OCI-LY3 (cell line): Measurements from ENCODE around the gene PCSK6.

ENCODE experiments used
- CTCF ChIP-seq: fragments of 200-600, 300-600 bp; sonication (generic); IDR thresholded peaks from 2 replicates; pipeline ENCODE4 v1.5.1; 2014; ENCODE audit warnings: antibody characterized with exemption, low read length, low read depth
- EZH2phosphoT487 ChIP-seq: fragments of 200-600 bp; shearing (Covaris generic); IDR thresholded peaks from 2 replicates; pipeline ENCODE4 v1.6.1; 2018; ENCODE audit warnings: antibody characterized with exemption, mixed run types, low read depth

DNA sequence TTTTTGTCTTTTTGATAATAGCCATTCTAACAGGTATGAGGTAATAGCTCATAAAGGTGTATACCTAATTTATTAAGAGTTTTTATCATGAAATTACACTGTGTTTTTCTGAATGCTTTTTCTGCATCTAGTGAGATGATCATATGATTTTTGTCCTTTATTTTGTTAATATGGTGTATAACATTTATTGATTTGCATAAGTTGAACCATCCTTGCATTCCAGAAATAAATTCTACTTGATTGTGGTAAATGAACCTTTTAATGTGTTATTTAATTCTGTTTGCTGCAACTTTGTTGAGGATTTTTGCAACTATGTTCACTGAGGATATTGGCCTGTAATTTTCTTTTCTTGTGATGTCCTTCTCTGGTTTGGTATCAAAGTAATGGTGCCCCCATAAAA is 28.0 kb upstream of the PCSK6 start:
- TF ChIP-seq CTCF (no peak), EZH2phosphoT487 (no peak)
